Measurements from ENCODE around the gene SSTR4.

GRCh38 chr20:22995923-22996322 is 39.2 kb upstream of the SSTR4 start:
- TF ChIP-seq CTCF (IDR thresholded peaks at IDR 0.05; ENCODE audit: extremely low read depth in 1 of 2, insufficient read depth in 1 of 2, low read depth in 1 of 2, low read length in 2 of 2): no peak
- no peak for TF ChIP-seq MAX (IDR thresholded peaks at IDR 0.05; ENCODE audit: insufficient read depth, insufficient read length)
